CD14-positive monocyte (primary cell): ENCODE data around the gene RPS6KA5. TPM values are rescaled to one million over a fixed set of nuclear protein-coding genes. Genes with fewer than 3 reads are reported as not detected.

Experiments used
- DNase-seq, 3 donors: peaks; one replicate each; pipeline ENCODE4 v3.0.0-alpha.2; 2011 to 2022
- H2AFZ ChIP-seq: 2 replicates; pipeline ENCODE4 v1.6.0; 2012; ENCODE audit warnings: mild to moderate bottlenecking, low read depth, low read length, inconsistent platforms; ENCODE audit not compliant: insufficient read depth, poor library complexity, severe bottlenecking
- H3K27ac ChIP-seq, 2 donors: 1 replicate in 1 of 2; 2 replicates in 1 of 2; pipeline ENCODE4 v1.5.1; 2012 to 2013; ENCODE audit warnings: low read length in 2 of 2, control low read depth in 1 of 2, inconsistent platforms in 1 of 2, low read depth in 1 of 2, mild to moderate bottlenecking in 1 of 2
- H3K27me3 ChIP-seq, 2 donors: one replicate each; pipeline versions ENCODE4 v1.6.0 to v1.6.1; 2011 to 2013; ENCODE audit warnings: low read length in 2 of 2; ENCODE audit not compliant: control insufficient read depth in 2 of 2, insufficient read depth in 2 of 2
- H3K36me3 ChIP-seq, 2 donors: replicated peaks in 1 of 2; 1 replicate in 1 of 2; 2 replicates in 1 of 2; pipeline versions ENCODE4 v1.5.1 to v1.6.1; 2012 to 2013; ENCODE audit warnings: low read length in 2 of 2, control low read depth in 1 of 2, inconsistent platforms in 1 of 2, mild to moderate bottlenecking in 1 of 2; ENCODE audit not compliant: insufficient read depth in 2 of 2, control insufficient read depth in 1 of 2
- H3K4me1 ChIP-seq, 2 donors: 1 replicate in 1 of 2; 2 replicates in 1 of 2; pipeline versions ENCODE4 v1.5.1 to v1.6.1; 2012 to 2013; ENCODE audit warnings: low read length in 2 of 2, control low read depth in 1 of 2, inconsistent platforms in 1 of 2, mild to moderate bottlenecking in 1 of 2, moderate library complexity in 1 of 2; ENCODE audit not compliant: insufficient read depth in 2 of 2, control insufficient read depth in 1 of 2
- H3K4me2 ChIP-seq: replicated peaks from 2 replicates; pipeline ENCODE3; 2012; ENCODE audit warnings: low read length, moderate library complexity, mild to moderate bottlenecking; ENCODE audit not compliant: poor library complexity, severe bottlenecking; ENCODE audit errors: extremely low read depth
- H3K4me3 ChIP-seq, 3 experiments: fragments of 200-600 bp in 1 of 3; sonication (generic) in 1 of 3; replicated peaks in 1 of 3; 1 replicate in 2 of 3; 2 replicates in 1 of 3; pipeline ENCODE4 v1.5.1; 2011 to 2013; ENCODE audit warnings: low read length in 3 of 3, mild to moderate bottlenecking in 3 of 3, control low read depth in 2 of 3, low read depth in 2 of 3, inconsistent platforms in 1 of 3, moderate library complexity in 1 of 3
- H3K79me2 ChIP-seq: 2 replicates; pipeline ENCODE4 v1.6.0; 2012; ENCODE audit warnings: mild to moderate bottlenecking, control low read depth, inconsistent platforms, low read length, moderate library complexity; ENCODE audit not compliant: insufficient read depth
- H3K9ac ChIP-seq: 2 replicates; pipeline ENCODE4 v1.6.0; 2017; ENCODE audit warnings: low read length, mild to moderate bottlenecking; ENCODE audit not compliant: insufficient read depth, poor library complexity, severe bottlenecking
- H3K9me3 ChIP-seq, 2 donors: replicated peaks in 1 of 2; 1 replicate in 1 of 2; 2 replicates in 1 of 2; pipeline versions ENCODE4 v1.5.1 to v1.6.1; 2012 to 2013; ENCODE audit warnings: low read length in 2 of 2, control low read depth in 1 of 2; ENCODE audit not compliant: control insufficient read depth in 1 of 2, insufficient read depth in 1 of 2
- H4K20me1 ChIP-seq: 2 replicates; pipeline ENCODE4 v1.6.0; 2012; ENCODE audit warnings: mild to moderate bottlenecking, low read length, control low read depth, moderate library complexity; ENCODE audit not compliant: insufficient read depth
- H3K27ac Mint-ChIP-seq, 7 donors: one replicate each; pipeline ENCODE4 v1.8.0; 2020; ENCODE audit warnings: mild to moderate bottlenecking in 7 of 7, mixed read lengths in 7 of 7, moderate library complexity in 6 of 7, inconsistent platforms in 2 of 7
- H3K27me3 Mint-ChIP-seq, 3 donors: one replicate each; pipeline ENCODE4 v1.8.0; 2021 to 2022; ENCODE audit warnings: low read depth in 3 of 3, mild to moderate bottlenecking in 3 of 3, mixed read lengths in 3 of 3, moderate library complexity in 3 of 3, inconsistent platforms in 1 of 3
- H3K36me3 Mint-ChIP-seq, 2 donors: one replicate each; pipeline ENCODE4 v1.8.0; 2020; ENCODE audit warnings: mixed read lengths in 2 of 2, inconsistent platforms in 1 of 2, mild to moderate bottlenecking in 1 of 2
- H3K4me1 Mint-ChIP-seq: one replicate; pipeline ENCODE4 v1.8.0; 2020; ENCODE audit warnings: mild to moderate bottlenecking, mixed read lengths
- H3K4me3 Mint-ChIP-seq, 2 donors: one replicate each; pipeline ENCODE4 v1.8.0; 2020; ENCODE audit warnings: mild to moderate bottlenecking in 2 of 2, mixed read lengths in 2 of 2, moderate library complexity in 1 of 2
- H3K9me3 Mint-ChIP-seq, 7 donors: one replicate each; pipeline ENCODE4 v1.8.0; 2020 to 2022; ENCODE audit warnings: mixed read lengths in 7 of 7, mild to moderate bottlenecking in 6 of 7, moderate library complexity in 6 of 7, inconsistent platforms in 2 of 7
- CTCF ChIP-seq: fragments of 200-600 bp; IDR thresholded peaks from one replicate; pipeline ENCODE4 v1.8.0; 2022; ENCODE audit warnings: antibody characterized with exemption, mild to moderate bottlenecking
- WGBS: methylation state at CpG from one replicate; pipeline ENCODE4 v1.1.5; 2013; ENCODE audit warnings: missing lambda C conversion rate; ENCODE audit not compliant: insufficient coverage; 5-methylcytosine and 5-hydroxymethylcytosine counted together
- intact Hi-C, 2 donors: fragments of 100-400 bp; cut with micrococcal nuclease; formaldehyde crosslinking; loops; one replicate each; pipeline versions ENCODE4 v1.15.0 to v1.15.1; 2023
- polyA plus RNA-seq, 3 donors: library from polyadenylated mRNA; depleted of rRNA in 1 of 3; unstranded in 2 of 3; stranded (reverse) in 1 of 3; fragments of 300-500 nt in 2 of 3; fragments of >200 nt in 1 of 3; fragmentation: Illumina TruSeq in 2 of 3; gene quantifications; 1 replicate in 2 of 3; 2 replicates in 1 of 3; pipeline ENCODE4 v1.2.3, GENCODE V29; 2012 to 2021

Gene RPS6KA5
- polyA plus RNA-seq, 3 donors, result 4.4 to 10.1 (median 7.9) TPM

- Histone ChIP-seq H2AFZ (no peak overlapping the region), H3K27me3 (no peaks in the 10 kb centered on the region), H3K9me3 (no peaks in the 10 kb centered on the region), H4K20me1 (no peaks in the 10 kb centered on the region), H3K36me3 (no peaks in the 10 kb centered on the region), H3K4me2 (no peak overlapping the region), H3K9ac (no peak overlapping the region), H3K4me3 (no peak overlapping the region), H3K4me1 (peaks cover 22 to 27% of the 10 kb centered on the region in 2 donors), H3K79me2 (peaks cover 17% of the 10 kb centered on the region), H3K27ac (no peak overlapping the region)
- peaks cover 0 to 1% (median 0%) of the 10 kb centered on the region in 3 donors for H3K27me3 Mint-ChIP-seq
- WGBS, result 90% methylated on average over 2 of the region's 3 CpGs
- intact Hi-C loops, result loop anchor here in 1 of 2 donors (10.0 kb wide), 1 partner anchor 48 kb away; the partner anchor contains the start of gene RPS6KA5
- no peak for DNase-seq
- no peak for TF ChIP-seq CTCF
- H3K36me3 Mint-ChIP-seq, result peaks cover 2 to 4% of the 10 kb centered on the region in 2 donors
- peak overlapping the region in 1 of 7 donors; percentile 31 for H3K27ac Mint-ChIP-seq
- H3K4me1 Mint-ChIP-seq, result peaks cover 6% of the 10 kb centered on the region
- H3K4me3 Mint-ChIP-seq, result no peak overlapping the region
- peaks cover 0 to 2% (median 0%) of the 10 kb centered on the region in 7 donors for H3K9me3 Mint-ChIP-seq
Measured at GRCh38 chr14:91016800-91017410, 43.5 kb downstream of the RPS6KA5 start.

GRCh38 chr14:91015435-91015834, 45.0 kb downstream of the RPS6KA5 start:
- no CpG with 5 or more reads among the region's 1 CpG for WGBS
- H3K9me3 ChIP-seq, result no peaks in the 10 kb centered on the region
- H2AFZ ChIP-seq, result no peak overlapping the region
- Mint-ChIP-seq H3K9me3 (peaks cover 0 to 2% (median 0%) of the 10 kb centered on the region in 7 donors), H3K27ac (no peak overlapping the region), H3K36me3 (peaks cover 2 to 4% of the 10 kb centered on the region in 2 donors), H3K27me3 (peaks cover 0 to 1% (median 0%) of the 10 kb centered on the region in 3 donors), H3K4me3 (no peak overlapping the region), H3K4me1 (peaks cover 13% of the 10 kb centered on the region)
- no peaks in the 10 kb centered on the region for H3K36me3 ChIP-seq
- TF ChIP-seq CTCF, result no peak
- intact Hi-C loops, result loop anchor here in 1 of 2 donors (10.0 kb wide), 1 partner anchor 49 kb away; the partner anchor contains the start of gene RPS6KA5
- H3K4me1 ChIP-seq, result peaks cover 29 to 36% of the 10 kb centered on the region in 2 donors
- no peak overlapping the region for H3K4me3 ChIP-seq
- peaks cover 17% of the 10 kb centered on the region for H3K79me2 ChIP-seq
- H3K27ac ChIP-seq, result no peak overlapping the region
- no peaks in the 10 kb centered on the region for H4K20me1 ChIP-seq
- no peak overlapping the region for H3K9ac ChIP-seq
- DNase-seq, result no peak
- no peak overlapping the region for H3K4me2 ChIP-seq
- H3K27me3 ChIP-seq, result no peaks in the 10 kb centered on the region
